ENCODE measurements around the gene CREBRF.
"Not testable (repeated sequence)": the region's sequence is repeated elsewhere in the genome, so short reads cannot be mapped to it uniquely, and the experiment has no call there.

Gene CREBRF

GRCh38 chr5:173094012-173094661 lies 38.0 kb downstream of the CREBRF start:
- Histone ChIP-seq H3K36me3 (ENCODE audit: control insufficient read depth, insufficient read depth, low read length) (no peaks in the 10 kb centered on the region), H3K9me3 (ENCODE audit: control insufficient read depth, insufficient read depth, low read length) (no peaks in the 10 kb centered on the region), H3K4me3 (ENCODE audit: low read depth, low read length) (no peak overlapping the region), H3K4me1 (ENCODE audit: control insufficient read depth, insufficient read depth, low read length) (no peaks in the 10 kb centered on the region), H3K27me3 (ENCODE audit: control insufficient read depth, insufficient read depth, low read length) (no peaks in the 10 kb centered on the region), H3K9ac (ENCODE audit: low read depth, low read length) (no peak overlapping the region)

GRCh38 chr5:173098787-173099186 lies 42.6 kb downstream of the CREBRF start:
- Histone ChIP-seq H3K36me3 (ENCODE audit: control insufficient read depth, insufficient read depth, low read length) (no peaks in the 10 kb centered on the region), H3K4me1 (ENCODE audit: control insufficient read depth, insufficient read depth, low read length) (no peaks in the 10 kb centered on the region), H3K9me3 (ENCODE audit: control insufficient read depth, insufficient read depth, low read length) (no peaks in the 10 kb centered on the region), H3K4me3 (ENCODE audit: low read depth, low read length) (no peak overlapping the region), H3K27me3 (ENCODE audit: control insufficient read depth, insufficient read depth, low read length) (no peaks in the 10 kb centered on the region), H3K9ac (ENCODE audit: low read depth, low read length) (no peak overlapping the region)

GRCh38 chr5:173099461-173099860 lies 43.3 kb downstream of the CREBRF start:
- no peaks in the 10 kb centered on the region for H3K27me3 ChIP-seq (ENCODE audit: control insufficient read depth, insufficient read depth, low read length)
- H3K36me3 ChIP-seq (ENCODE audit: control insufficient read depth, insufficient read depth, low read length), result no peaks in the 10 kb centered on the region
- no peaks in the 10 kb centered on the region for H3K9me3 ChIP-seq (ENCODE audit: control insufficient read depth, insufficient read depth, low read length)
- H3K9ac ChIP-seq (ENCODE audit: low read depth, low read length), result no peak overlapping the region
- no peaks in the 10 kb centered on the region for H3K4me1 ChIP-seq (ENCODE audit: control insufficient read depth, insufficient read depth, low read length)
- no peak overlapping the region for H3K4me3 ChIP-seq (ENCODE audit: low read depth, low read length)

- Histone ChIP-seq H3K4me3 (ENCODE audit: low read depth, low read length) (no peak overlapping the region), H3K36me3 (ENCODE audit: control insufficient read depth, insufficient read depth, low read length) (no peaks in the 10 kb centered on the region), H3K4me1 (ENCODE audit: control insufficient read depth, insufficient read depth, low read length) (no peaks in the 10 kb centered on the region), H3K9me3 (ENCODE audit: control insufficient read depth, insufficient read depth, low read length) (no peaks in the 10 kb centered on the region), H3K27me3 (ENCODE audit: control insufficient read depth, insufficient read depth, low read length) (no peaks in the 10 kb centered on the region), H3K9ac (ENCODE audit: low read depth, low read length) (no peak overlapping the region)
Observed at GRCh38 chr5:173101245-173101644, 45.1 kb downstream of the CREBRF start.

GRCh38 chr5:173103411-173103810 lies 47.3 kb downstream of the CREBRF start:
- Histone ChIP-seq H3K9me3 (ENCODE audit: control insufficient read depth, insufficient read depth, low read length) (no peaks in the 10 kb centered on the region), H3K36me3 (ENCODE audit: control insufficient read depth, insufficient read depth, low read length) (no peaks in the 10 kb centered on the region), H3K4me1 (ENCODE audit: control insufficient read depth, insufficient read depth, low read length) (no peaks in the 10 kb centered on the region), H3K4me3 (ENCODE audit: low read depth, low read length) (no peak overlapping the region), H3K27me3 (ENCODE audit: control insufficient read depth, insufficient read depth, low read length) (no peaks in the 10 kb centered on the region), H3K9ac (ENCODE audit: low read depth, low read length) (no peak overlapping the region)

GRCh38 chr5:173108914-173109313 lies 52.8 kb downstream of the CREBRF start:
- Histone ChIP-seq H3K9me3 (ENCODE audit: control insufficient read depth, insufficient read depth, low read length) (no peaks in the 10 kb centered on the region), H3K4me1 (ENCODE audit: control insufficient read depth, insufficient read depth, low read length) (peaks cover 5% of the 10 kb centered on the region), H3K9ac (ENCODE audit: low read depth, low read length) (no peak overlapping the region), H3K27me3 (ENCODE audit: control insufficient read depth, insufficient read depth, low read length) (no peaks in the 10 kb centered on the region), H3K36me3 (ENCODE audit: control insufficient read depth, insufficient read depth, low read length) (no peaks in the 10 kb centered on the region), H3K4me3 (ENCODE audit: low read depth, low read length) (no peak overlapping the region)

- Histone ChIP-seq H3K4me3 (ENCODE audit: low read depth, low read length) (no peak overlapping the region), H3K27me3 (ENCODE audit: control insufficient read depth, insufficient read depth, low read length) (no peaks in the 10 kb centered on the region), H3K9me3 (ENCODE audit: control insufficient read depth, insufficient read depth, low read length) (no peaks in the 10 kb centered on the region), H3K9ac (ENCODE audit: low read depth, low read length) (no peak overlapping the region), H3K4me1 (ENCODE audit: control insufficient read depth, insufficient read depth, low read length) (no peaks in the 10 kb centered on the region), H3K36me3 (ENCODE audit: control insufficient read depth, insufficient read depth, low read length) (no peaks in the 10 kb centered on the region)
Observed at GRCh38 chr5:173114536-173114935, 58.4 kb downstream of the CREBRF start.

GRCh38 chr5:173119719-173120118 lies 63.6 kb downstream of the CREBRF start:
- Histone ChIP-seq H3K4me3 (ENCODE audit: low read depth, low read length) (no peak overlapping the region), H3K9ac (ENCODE audit: low read depth, low read length) (no peak overlapping the region), H3K36me3 (ENCODE audit: control insufficient read depth, insufficient read depth, low read length) (no peaks in the 10 kb centered on the region), H3K4me1 (ENCODE audit: control insufficient read depth, insufficient read depth, low read length) (no peaks in the 10 kb centered on the region), H3K27me3 (ENCODE audit: control insufficient read depth, insufficient read depth, low read length) (no peaks in the 10 kb centered on the region), H3K9me3 (ENCODE audit: control insufficient read depth, insufficient read depth, low read length) (no peaks in the 10 kb centered on the region)

- no peaks in the 10 kb centered on the region for H3K9me3 ChIP-seq (ENCODE audit: control insufficient read depth, insufficient read depth, low read length)
- no peaks in the 10 kb centered on the region for H3K27me3 ChIP-seq (ENCODE audit: control insufficient read depth, insufficient read depth, low read length)
Observed at GRCh38 chr5:173123416-173123815, 67.3 kb downstream of the CREBRF start.

GRCh38 chr5:173132166-173132565 lies 76.0 kb downstream of the CREBRF start:
- H3K4me1 ChIP-seq (ENCODE audit: control insufficient read depth, insufficient read depth, low read length); H3K36me3 ChIP-seq (ENCODE audit: control insufficient read depth, insufficient read depth, low read length); H3K9ac ChIP-seq (ENCODE audit: low read depth, low read length); H3K4me3 ChIP-seq (ENCODE audit: low read depth, low read length); H3K27me3 ChIP-seq (ENCODE audit: control insufficient read depth, insufficient read depth, low read length); H3K9me3 ChIP-seq (ENCODE audit: control insufficient read depth, insufficient read depth, low read length): not testable (repeated sequence)

More at GRCh38 chr5:173123416-173123815, 67.3 kb downstream of the CREBRF start:
- H3K9ac ChIP-seq (ENCODE audit: low read depth, low read length), result no peak overlapping the region
- no peaks in the 10 kb centered on the region for H3K36me3 ChIP-seq (ENCODE audit: control insufficient read depth, insufficient read depth, low read length)
- no peak overlapping the region for H3K4me3 ChIP-seq (ENCODE audit: low read depth, low read length)
- no peaks in the 10 kb centered on the region for H3K4me1 ChIP-seq (ENCODE audit: control insufficient read depth, insufficient read depth, low read length)

GRCh38 chr5:173138707-173139106 lies 82.6 kb downstream of the CREBRF start:
- no peaks in the 10 kb centered on the region for H3K9me3 ChIP-seq (ENCODE audit: control insufficient read depth, insufficient read depth, low read length)
- no peaks in the 10 kb centered on the region for H3K27me3 ChIP-seq (ENCODE audit: control insufficient read depth, insufficient read depth, low read length)
- H3K9ac ChIP-seq (ENCODE audit: low read depth, low read length), result no peak overlapping the region
- H3K4me1 ChIP-seq (ENCODE audit: control insufficient read depth, insufficient read depth, low read length), result peaks cover 23% of the 10 kb centered on the region
- no peaks in the 10 kb centered on the region for H3K36me3 ChIP-seq (ENCODE audit: control insufficient read depth, insufficient read depth, low read length)
- no peak overlapping the region for H3K4me3 ChIP-seq (ENCODE audit: low read depth, low read length)

GRCh38 chr5:173139631-173140030 lies 83.5 kb downstream of the CREBRF start:
- H3K4me1 ChIP-seq (ENCODE audit: control insufficient read depth, insufficient read depth, low read length), result peaks cover 23% of the 10 kb centered on the region
- no peaks in the 10 kb centered on the region for H3K36me3 ChIP-seq (ENCODE audit: control insufficient read depth, insufficient read depth, low read length)
- no peak overlapping the region for H3K4me3 ChIP-seq (ENCODE audit: low read depth, low read length)
- no peaks in the 10 kb centered on the region for H3K27me3 ChIP-seq (ENCODE audit: control insufficient read depth, insufficient read depth, low read length)
- H3K9ac ChIP-seq (ENCODE audit: low read depth, low read length), result no peak overlapping the region
- H3K9me3 ChIP-seq (ENCODE audit: control insufficient read depth, insufficient read depth, low read length), result no peaks in the 10 kb centered on the region

Data from iPS-15b (cell line).